HG03439 (cell line): ENCODE results near the gene TOMM20.
"Not testable (repeated sequence)": the region's sequence is repeated elsewhere in the genome, so short reads cannot be mapped to it uniquely, and the experiment has no call there.

Experiments used
- ATAC-seq: cut with Tn5 transposase; IDR thresholded peaks from one replicate; pipeline ENCODE4 v1.9.1; 2021; ENCODE audit warnings: mild to moderate bottlenecking, moderate library complexity; ENCODE audit not compliant: unreplicated experiment

The TOMM20 gene

GRCh38 chr1:235080297-235080657, 48.4 kb downstream of the TOMM20 start:
- ATAC-seq, result not testable (repeated sequence)

DNA sequence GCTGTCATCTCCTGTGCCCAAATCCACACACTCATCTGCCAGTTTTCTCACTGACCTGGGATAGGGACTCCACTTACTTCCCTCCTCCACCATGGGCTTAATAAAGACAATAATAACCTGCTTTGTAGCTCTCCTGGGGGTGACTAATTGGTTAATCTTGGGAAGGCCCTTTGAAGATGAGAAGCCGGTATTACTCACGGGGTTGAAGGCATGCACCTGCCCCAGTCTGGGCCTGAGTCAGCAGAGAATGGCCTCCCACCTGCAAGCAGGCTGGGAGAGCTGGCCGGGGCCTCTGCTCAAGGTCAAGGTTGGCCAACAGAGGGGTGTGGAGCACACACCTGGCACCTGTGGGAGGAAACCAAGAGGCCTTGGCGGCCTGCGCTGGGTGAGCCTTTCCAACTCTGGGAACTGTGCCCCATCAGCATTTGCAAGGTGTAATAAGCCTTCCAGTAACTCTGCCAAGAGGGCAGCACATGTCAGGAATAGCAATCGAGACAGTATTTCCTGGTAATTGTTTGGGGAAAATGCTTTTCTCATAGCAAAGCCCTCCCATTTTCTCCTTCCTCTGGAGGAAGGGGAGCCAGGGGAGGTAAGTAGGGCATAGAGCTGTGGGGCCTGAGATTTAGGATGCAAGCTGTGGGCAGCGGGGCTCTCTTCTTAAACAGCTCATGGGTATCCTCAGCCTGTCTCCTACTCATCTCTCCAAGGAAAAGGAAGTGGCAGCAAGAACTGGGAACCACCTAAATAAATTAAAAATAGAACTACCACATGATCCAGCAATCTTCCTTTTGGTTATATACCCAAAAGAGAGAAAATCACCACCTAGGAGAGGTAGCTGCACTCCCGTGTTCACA, 49.0 kb downstream of the TOMM20 start:
- ATAC-seq, result no peak

DNA sequence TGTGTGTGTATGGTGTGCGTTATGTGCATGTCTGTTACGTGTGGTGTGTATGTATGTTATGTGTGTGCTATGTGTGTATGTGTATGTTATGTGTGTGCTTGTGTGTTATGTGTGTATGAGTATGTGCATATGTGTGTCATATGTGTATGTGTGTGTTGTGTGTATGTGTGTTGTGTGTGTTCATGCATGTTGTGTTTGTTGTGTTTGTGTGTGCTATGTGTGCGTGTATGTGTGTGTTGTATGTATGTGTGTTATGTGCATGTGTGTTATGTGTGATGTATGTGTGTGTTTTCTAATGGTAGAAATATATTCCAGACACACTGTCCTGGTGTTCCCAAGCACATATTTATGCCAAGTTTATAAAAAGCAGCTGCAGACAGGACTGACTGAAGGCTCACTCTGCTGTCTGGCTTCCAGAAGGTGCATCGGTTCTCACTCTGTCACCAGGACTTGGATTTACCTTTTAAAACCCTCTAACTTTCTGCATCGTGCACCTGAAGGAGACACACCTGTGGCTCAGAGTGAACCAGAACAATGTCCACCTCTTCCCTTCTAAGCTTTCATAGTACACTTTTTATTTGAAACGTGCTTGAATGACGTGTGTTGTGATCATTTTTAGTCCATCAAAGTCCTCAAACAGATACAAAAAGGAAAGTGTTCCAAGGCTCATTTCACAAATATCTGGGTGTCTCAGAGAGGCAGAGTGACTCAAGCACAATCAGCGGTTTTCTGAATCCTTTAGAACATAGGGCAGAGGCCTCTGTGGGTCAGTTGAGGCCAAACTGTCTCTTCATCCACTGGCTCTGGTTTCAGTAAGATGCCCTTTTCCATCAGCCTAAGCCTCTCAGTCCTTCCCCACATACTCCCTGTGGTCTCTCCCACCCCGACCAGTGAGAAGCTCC, 49.9 kb downstream of the TOMM20 start:
- no peak for ATAC-seq

GRCh38 chr1:235077571-235078479, 50.8 kb downstream of the TOMM20 start:
- ATAC-seq, result no peak

GRCh38 chr1:235077163-235077540, 51.5 kb downstream of the TOMM20 start:
- ATAC-seq, result no peak

DNA sequence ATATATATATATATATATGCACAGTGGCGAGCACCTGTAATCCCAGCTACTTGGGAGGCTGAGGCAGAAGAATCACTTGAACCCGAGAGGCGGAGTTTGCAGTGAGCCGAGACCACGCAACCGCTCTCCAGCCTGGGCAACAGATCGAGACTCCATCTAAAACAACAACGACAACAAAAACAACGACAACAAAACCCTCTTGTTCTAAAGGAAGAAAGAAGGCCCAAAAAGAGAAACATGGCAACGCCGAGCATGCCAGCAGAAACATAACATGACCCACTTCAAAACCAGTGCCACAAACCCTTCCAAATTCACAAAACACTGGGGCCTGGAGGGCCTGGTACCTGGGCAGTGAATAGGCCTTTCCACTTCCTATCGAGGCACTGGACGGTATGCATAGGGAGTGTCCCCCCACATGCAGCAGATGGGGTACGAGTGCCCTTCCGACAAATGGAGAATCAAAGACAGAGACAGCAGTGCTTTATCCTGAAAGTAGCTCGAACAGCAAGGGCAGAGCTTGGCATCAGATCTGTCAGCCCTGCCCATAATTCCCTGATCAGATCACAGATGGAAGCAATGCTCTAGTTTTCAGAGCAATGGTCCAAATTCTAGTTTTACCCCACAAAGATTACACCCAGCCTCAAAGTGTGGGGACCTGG, 52.0 kb downstream of the TOMM20 start:
- ATAC-seq, result no peak

DNA sequence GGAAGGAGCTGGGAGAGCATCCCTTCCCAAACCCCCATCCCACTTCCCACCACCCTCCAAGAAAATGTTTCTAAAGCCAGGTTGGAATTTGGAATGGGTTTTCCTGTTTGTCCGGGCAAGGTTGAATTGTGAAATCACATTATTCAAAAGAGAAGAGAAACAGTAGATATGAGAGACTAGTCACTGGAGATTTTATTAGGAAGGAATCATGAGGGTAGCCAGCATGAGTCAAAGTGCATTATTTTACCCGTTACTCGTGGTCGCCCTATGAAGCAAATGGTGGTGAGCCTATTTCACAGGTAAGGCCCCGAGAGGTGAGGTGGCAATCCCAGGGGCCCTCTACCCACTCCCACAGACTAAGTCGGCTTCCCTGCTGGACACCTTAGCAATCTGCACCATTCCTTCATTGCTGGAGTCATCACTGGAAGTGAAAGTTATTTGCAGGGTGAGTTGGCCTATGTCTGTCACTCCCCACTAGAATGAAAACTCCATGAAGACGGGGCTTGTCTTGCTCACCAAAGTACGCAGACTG, 52.8 kb downstream of the TOMM20 start:
- ATAC-seq, result no peak

- peak; percentile 70 for ATAC-seq
Observed at GRCh38 chr1:235075048-235075776, 53.4 kb downstream of the TOMM20 start.

- ATAC-seq, result peak; percentile 32
Observed at GRCh38 chr1:235074523-235075047, 54.1 kb downstream of the TOMM20 start.

- peak; percentile 1 for ATAC-seq
Observed at GRCh38 chr1:235073968-235074522, 54.6 kb downstream of the TOMM20 start.

- ATAC-seq, result no peak
Observed at GRCh38 chr1:235073331-235073967, 55.2 kb downstream of the TOMM20 start.

- not testable (repeated sequence) for ATAC-seq
Observed at GRCh38 chr1:235072577-235072976, 56.1 kb downstream of the TOMM20 start.

- ATAC-seq, result no peak
Observed at GRCh38 chr1:235072096-235072495, 56.5 kb downstream of the TOMM20 start.

DNA sequence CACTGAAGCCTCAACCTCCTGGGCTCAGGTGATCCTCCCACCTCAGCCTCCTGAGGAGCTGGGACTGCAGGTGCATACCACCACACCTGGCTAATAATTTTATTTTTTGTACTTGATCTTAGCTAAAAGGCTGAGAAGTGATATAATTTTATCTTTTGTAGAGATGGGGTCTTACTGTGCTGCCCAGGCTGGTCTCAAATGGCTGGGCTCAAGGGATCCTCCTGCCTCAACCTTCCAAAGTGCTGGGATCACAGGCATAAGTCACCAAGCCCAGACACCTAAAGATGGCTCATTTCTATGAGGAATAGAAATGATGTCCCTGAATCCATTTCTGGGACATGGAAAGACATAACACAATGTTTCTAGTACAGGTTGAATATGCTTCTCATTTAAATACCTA, 57.8 kb downstream of the TOMM20 start:
- ATAC-seq, result no peak

DNA sequence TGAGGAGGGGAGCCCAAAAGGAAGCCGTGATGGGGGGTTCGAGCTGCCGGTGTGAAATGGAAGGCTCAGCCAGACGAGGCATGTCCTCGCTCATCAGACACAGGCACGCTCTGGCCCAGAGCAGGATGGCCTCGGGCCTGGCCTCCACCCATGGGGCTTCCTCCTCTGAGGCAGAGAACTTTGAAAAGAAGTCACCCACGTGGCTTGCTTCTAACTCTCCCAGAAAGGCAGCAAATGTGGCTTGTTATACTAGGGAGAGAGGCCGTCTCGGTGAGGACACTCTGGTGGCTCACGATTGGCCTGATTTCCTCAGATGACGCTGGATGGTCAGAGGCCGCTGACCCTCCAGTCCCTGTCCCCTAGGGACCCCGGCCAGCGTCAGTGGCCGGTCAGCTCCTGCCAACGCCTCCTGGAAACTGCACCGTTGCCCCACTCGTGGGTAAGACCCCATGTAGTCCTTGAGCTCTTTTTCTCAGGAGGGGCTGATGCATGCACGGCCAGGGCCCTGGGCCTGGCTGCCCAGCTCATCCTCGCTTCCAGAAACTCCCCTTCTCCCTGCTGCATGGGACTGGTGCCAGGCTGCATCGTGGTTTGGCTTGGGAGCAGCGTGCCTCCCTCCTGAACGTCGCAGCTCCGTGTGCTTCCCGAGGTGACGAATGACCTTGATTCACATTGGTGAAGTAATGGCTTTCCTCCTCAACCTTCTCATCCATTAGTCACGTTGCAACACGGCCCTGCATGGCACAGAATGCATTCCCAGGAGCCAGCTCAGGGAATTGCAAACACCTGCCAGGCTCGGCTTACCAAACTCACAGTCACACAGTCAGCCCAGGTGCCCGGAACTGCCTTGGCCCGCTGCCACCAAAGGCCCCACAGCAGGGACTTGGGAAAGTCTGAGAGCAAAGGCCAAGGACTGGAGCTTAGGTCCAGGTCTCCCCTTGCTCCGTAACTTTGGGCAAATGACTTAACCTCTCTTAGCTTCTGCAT, 58.8 kb downstream of the TOMM20 start:
- no peak for ATAC-seq

DNA sequence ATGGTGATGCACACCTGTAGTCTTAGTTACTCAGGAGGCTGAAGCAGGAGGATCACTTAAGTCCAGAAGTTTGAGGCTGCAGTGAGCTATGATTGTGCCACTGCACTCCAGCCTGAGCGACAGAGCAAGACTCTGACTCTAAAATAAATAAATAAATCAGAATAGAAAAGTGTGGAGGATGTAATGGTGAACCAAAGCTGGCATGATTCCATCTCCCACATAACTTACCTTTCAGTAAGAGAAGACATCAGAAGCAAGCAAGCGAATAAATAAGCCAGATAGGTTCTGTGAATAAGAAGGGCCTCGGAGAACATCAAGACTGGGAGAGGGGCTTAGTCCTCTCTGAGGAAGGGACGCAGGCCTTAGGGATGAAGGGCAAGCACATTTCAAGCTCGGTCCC, 59.5 kb downstream of the TOMM20 start:
- ATAC-seq, result no peak
